Measurements from ENCODE around the gene SERPINH1.

- TF ChIP-seq TP53 (CRISPR knock-in tag; IDR thresholded peaks at IDR 0.05) (no peak), CTCF (IDR thresholded peaks at IDR 0.05) (peak; percentile 83), POLR2AphosphoS2 (conservative IDR thresholded peaks at IDR 0.05; ENCODE audit: low read length) (no peak), SMC3 (IDR thresholded peaks at IDR 0.05) (peak; percentile 84)
Measured at GRCh38 chr11:75525433-75526191, 36.4 kb upstream of the SERPINH1 start, which contains the start of gene GDPD5.
